Right atrium auricular region (tissue), 2 donors: Measurements from ENCODE around the gene GOT1. TPM values are rescaled to one million over a fixed set of nuclear protein-coding genes. Genes with fewer than 3 reads are reported as not detected.

ENCODE experiments used
- DNase-seq: peaks from one replicate; pipeline ENCODE4 v3.0.0-alpha.2; 2019; ENCODE audit warnings: low spot score
- H3K27ac ChIP-seq, 2 donors: fragments of 200-600 bp; sonication (generic); 1 replicate in 1 of 2; 2 replicates in 1 of 2; pipeline ENCODE4 v1.5.1; 2016 to 2019
- H3K27me3 ChIP-seq, 2 donors: fragments of 200-600 bp; sonication (generic); one replicate each; pipeline versions ENCODE4 v1.5.1 to v1.6.0; 2017 to 2019
- H3K36me3 ChIP-seq: fragments of 200-600 bp; sonication (generic); one replicate; pipeline ENCODE4 v1.5.1; 2016
- H3K4me1 ChIP-seq, 2 donors: fragments of 200-600 bp; sonication (generic); one replicate each; pipeline versions ENCODE4 v1.5.1 to v1.6.0; 2017 to 2019
- H3K4me3 ChIP-seq, 2 donors: fragments of 200-600 bp; sonication (generic); 1 replicate in 1 of 2; 2 replicates in 1 of 2; pipeline ENCODE4 v1.5.1; 2017 to 2019; ENCODE audit warnings: mild to moderate bottlenecking in 1 of 2, moderate library complexity in 1 of 2
- H3K9me3 ChIP-seq, 2 donors: fragments of 200-600 bp; sonication (generic); one replicate each; pipeline ENCODE4 v1.5.1; 2019
- total RNA-seq, 2 donors: library from RNA; depleted of rRNA; stranded (reverse); fragments of >200 nt; gene quantifications; one replicate each; pipeline ENCODE4 v1.1.0, GENCODE V29; 2016
- TF ChIP-seq, protein P1 (sequence below), 2 donors: fragments of 200-600 bp; sonication (generic); IDR thresholded peaks; one replicate each; pipeline ENCODE4 v1.5.1; 2019; ENCODE audit warnings: antibody characterized with exemption in 2 of 2

Gene GOT1
- total RNA-seq, 2 donors from 2014 or later, result 289 to 443 TPM

DNA sequence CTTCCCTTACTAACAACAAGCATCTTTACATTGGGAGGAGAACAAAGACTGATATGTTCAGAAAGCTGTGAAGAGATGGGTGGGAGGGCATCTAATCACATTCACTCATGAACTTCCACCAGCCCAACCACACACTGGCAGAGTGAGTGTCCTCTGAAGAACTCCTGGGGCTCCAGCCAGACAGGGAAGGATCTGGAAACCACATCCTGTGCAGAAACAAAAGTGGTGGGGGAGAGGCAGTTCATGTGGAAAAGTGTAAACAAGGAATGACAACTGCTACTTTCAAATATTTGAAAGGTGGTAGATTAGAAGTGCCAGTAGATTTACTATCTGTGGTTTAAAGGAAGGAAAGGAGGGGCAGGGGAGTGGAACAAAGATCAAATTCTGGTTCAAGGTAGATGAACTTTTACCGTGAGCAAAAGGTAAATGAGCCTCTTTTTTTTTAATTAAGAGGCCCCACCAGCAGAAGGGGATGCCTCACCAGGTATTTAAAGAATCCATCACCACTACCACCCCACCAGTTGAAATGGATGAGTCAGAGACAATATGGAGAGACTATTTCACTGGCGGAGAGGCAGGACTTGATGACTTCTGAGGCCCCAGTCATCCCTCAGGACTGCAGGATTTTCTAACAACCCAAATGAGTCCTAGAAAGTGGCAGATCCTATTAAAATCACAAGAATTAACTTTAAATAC, 34.5 kb downstream of the GOT1 start:
- Histone ChIP-seq H3K27ac (peak overlapping the region in 1 of 2 donors; percentile 55), H3K4me3 (no peak overlapping the region), H3K27me3 (no peaks in the 10 kb centered on the region), H3K36me3 (peaks cover 58% of the 10 kb centered on the region), H3K4me1 (peaks cover 0 to 28% of the 10 kb centered on the region in 2 donors), H3K9me3 (no peaks in the 10 kb centered on the region)
- TF ChIP-seq, protein P1, sequence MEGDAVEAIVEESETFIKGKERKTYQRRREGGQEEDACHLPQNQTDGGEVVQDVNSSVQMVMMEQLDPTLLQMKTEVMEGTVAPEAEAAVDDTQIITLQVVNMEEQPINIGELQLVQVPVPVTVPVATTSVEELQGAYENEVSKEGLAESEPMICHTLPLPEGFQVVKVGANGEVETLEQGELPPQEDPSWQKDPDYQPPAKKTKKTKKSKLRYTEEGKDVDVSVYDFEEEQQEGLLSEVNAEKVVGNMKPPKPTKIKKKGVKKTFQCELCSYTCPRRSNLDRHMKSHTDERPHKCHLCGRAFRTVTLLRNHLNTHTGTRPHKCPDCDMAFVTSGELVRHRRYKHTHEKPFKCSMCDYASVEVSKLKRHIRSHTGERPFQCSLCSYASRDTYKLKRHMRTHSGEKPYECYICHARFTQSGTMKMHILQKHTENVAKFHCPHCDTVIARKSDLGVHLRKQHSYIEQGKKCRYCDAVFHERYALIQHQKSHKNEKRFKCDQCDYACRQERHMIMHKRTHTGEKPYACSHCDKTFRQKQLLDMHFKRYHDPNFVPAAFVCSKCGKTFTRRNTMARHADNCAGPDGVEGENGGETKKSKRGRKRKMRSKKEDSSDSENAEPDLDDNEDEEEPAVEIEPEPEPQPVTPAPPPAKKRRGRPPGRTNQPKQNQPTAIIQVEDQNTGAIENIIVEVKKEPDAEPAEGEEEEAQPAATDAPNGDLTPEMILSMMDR (IDR thresholded peaks at IDR 0.05), result no peak
- peak; percentile 43 for DNase-seq

DNA sequence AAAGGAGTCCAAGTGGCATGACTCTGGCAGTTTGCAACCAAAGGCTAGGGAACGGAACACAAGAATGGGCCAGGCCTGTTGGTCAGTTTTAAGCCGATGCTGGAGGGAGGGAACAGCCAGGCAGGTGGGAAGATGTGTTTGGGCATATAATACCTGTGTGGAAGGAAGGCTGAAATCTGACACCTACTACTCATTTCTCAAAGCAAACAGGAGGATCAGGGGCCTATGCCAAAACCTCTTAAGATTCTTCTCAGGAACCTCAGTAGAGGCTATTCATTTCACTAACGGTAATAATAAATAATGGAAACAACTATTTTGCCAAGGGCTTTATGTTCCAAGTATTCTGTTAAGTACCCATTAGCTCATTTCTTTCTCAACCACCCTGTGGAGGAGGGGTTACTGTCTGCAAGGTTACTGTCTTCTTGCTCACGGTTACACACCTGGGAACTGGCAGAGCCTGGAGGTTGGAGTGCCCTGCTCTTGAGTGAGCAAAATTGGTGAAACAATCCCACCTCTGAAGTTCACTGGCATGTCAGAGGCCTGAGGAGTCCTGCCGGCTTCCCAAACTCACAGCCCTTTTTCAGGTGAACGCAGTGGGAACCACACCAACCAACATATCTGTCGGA, 35.5 kb downstream of the GOT1 start:
- H3K27ac ChIP-seq, result peak overlapping the region in 1 of 2 donors; percentile 55
- TF ChIP-seq, protein P1 (IDR thresholded peaks at IDR 0.05), result no peak
- peaks cover 0 to 38% of the 10 kb centered on the region in 2 donors for H3K4me1 ChIP-seq
- H3K36me3 ChIP-seq, result peaks cover 47% of the 10 kb centered on the region
- H3K4me3 ChIP-seq, result no peak overlapping the region
- H3K27me3 ChIP-seq, result no peaks in the 10 kb centered on the region
- peak; percentile 46 for DNase-seq
- H3K9me3 ChIP-seq, result no peaks in the 10 kb centered on the region

DNA sequence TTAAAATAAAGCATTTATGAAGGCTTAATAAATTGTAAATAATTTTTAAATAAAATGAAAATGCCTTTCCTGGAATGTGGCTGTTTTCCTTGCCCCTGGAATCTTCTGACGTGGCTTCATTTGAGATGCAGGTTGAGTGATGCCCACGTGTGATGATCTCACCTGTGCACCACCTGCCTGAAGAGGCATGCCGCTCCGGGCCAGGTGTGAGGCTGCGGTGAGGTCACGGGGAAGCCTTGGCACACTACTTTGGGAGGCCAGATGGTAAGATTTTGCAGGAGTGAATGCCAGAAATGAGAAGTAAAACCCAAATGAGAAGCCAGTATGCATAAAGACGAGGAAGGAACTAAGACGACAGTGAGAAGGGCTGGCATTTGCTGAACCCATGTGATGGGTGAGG, 36.2 kb downstream of the GOT1 start:
- TF ChIP-seq, protein P1 (IDR thresholded peaks at IDR 0.05), result no peak
- Histone ChIP-seq H3K4me1 (peaks cover 0 to 42% of the 10 kb centered on the region in 2 donors), H3K9me3 (no peaks in the 10 kb centered on the region), H3K27me3 (no peaks in the 10 kb centered on the region), H3K27ac (peak overlapping the region in 1 of 2 donors; percentile 90), H3K4me3 (no peak overlapping the region), H3K36me3 (peaks cover 41% of the 10 kb centered on the region)
- peak; percentile 47 for DNase-seq

DNA sequence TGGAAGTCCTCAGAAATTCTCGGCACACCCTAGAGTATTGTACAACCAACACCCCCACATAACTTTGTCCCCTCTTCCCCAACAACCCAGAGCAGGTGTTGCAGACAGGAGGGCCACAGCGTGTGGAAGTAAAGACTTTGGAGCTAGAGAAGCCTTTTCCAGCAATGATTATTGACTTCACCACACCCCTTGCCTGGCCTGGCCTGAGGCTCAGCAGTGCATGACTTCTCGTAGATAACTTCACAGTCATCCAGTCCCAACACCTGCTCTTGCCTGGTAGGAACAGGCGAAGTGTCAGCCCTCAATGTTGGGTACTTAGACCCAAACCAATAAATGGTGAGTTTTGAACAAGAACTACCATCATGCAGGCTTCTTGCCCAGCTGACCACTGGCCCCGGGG, 36.7 kb downstream of the GOT1 start:
- TF ChIP-seq, protein P1 (IDR thresholded peaks at IDR 0.05), result no peak
- peaks cover 35% of the 10 kb centered on the region for H3K36me3 ChIP-seq
- no peaks in the 10 kb centered on the region for H3K9me3 ChIP-seq
- peak; percentile 44 for DNase-seq
- H3K27me3 ChIP-seq, result no peaks in the 10 kb centered on the region
- peaks cover 0 to 42% of the 10 kb centered on the region in 2 donors for H3K4me1 ChIP-seq
- no peak overlapping the region for H3K4me3 ChIP-seq
- peak overlapping the region in 1 of 2 donors; percentile 90 for H3K27ac ChIP-seq

DNA sequence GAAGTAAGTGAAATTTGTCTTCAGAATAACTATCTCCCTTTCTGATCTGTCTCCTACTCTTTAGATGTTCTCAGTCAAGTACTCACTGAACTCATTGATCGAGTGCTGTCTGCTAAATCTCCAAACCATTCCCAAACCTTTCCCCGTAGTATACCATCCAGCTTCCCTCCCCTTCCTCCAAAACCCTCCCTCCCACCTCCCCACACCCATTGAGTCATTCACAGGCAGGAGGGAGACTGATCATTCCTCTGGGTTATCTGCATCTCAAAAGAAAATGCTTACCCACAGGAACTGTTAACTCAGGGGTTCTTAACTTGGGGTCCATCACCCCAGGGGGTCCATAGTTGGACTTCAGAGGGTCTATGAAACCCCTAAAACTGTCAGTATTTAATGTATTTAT, 37.4 kb downstream of the GOT1 start:
- Histone ChIP-seq H3K4me1 (peaks cover 0 to 42% of the 10 kb centered on the region in 2 donors), H3K27ac (peak overlapping the region; percentile 37 to 90), H3K9me3 (no peaks in the 10 kb centered on the region), H3K36me3 (peaks cover 29% of the 10 kb centered on the region), H3K27me3 (no peaks in the 10 kb centered on the region), H3K4me3 (no peak overlapping the region)
- no peak for DNase-seq
- TF ChIP-seq, protein P1 (IDR thresholded peaks at IDR 0.05), result no peak
